ENCODE measurements around the gene PGAP3. TPM values are rescaled to one million over a fixed set of nuclear protein-coding genes. Genes with fewer than 3 reads are reported as not detected.

The PGAP3 gene
- total RNA-seq, 1 donor from 2014 or later, result 36.8 TPM

GRCh38 chr17:39658346-39658745 lies 29.5 kb downstream of the PGAP3 start:
- Mint-ChIP-seq H3K27me3 (ENCODE audit: low read depth) (no peaks in the 10 kb centered on the region), H3K4me3 (no peak overlapping the region), H3K4me1 (peaks cover 9% of the 10 kb centered on the region), H3K36me3 (peaks cover 13% of the 10 kb centered on the region), H3K27ac (no peak overlapping the region), H3K9me3 (no peaks in the 10 kb centered on the region)
- DNase-seq (ENCODE audit: low spot score in 2 of 2, unreplicated experiment in 2 of 2), result no peak
- no peak for TF ChIP-seq CTCF (IDR thresholded peaks at IDR 0.05; ENCODE audit: unreplicated experiment)

- no peaks in the 10 kb centered on the region for H3K9me3 Mint-ChIP-seq
- TF ChIP-seq CTCF (IDR thresholded peaks at IDR 0.05; ENCODE audit: unreplicated experiment), result no peak
- no peak overlapping the region for H3K4me3 Mint-ChIP-seq
- no peaks in the 10 kb centered on the region for H3K27me3 Mint-ChIP-seq (ENCODE audit: low read depth)
- no peak for DNase-seq (ENCODE audit: low spot score in 2 of 2, unreplicated experiment in 2 of 2)
- no peak overlapping the region for H3K27ac Mint-ChIP-seq
- H3K4me1 Mint-ChIP-seq, result peaks cover 18% of the 10 kb centered on the region
- peaks cover 9% of the 10 kb centered on the region for H3K36me3 Mint-ChIP-seq
These were observed 32.8 kb downstream of the PGAP3 start for GRCh38 chr17:39655105-39655504.

- Mint-ChIP-seq H3K4me1 (peaks cover 18% of the 10 kb centered on the region), H3K36me3 (peaks cover 9% of the 10 kb centered on the region), H3K9me3 (no peaks in the 10 kb centered on the region), H3K4me3 (no peak overlapping the region), H3K27me3 (ENCODE audit: low read depth) (no peaks in the 10 kb centered on the region), H3K27ac (no peak overlapping the region)
- peak; percentile 65 for TF ChIP-seq CTCF (IDR thresholded peaks at IDR 0.05; ENCODE audit: unreplicated experiment)
- peak in 1 of 2 experiments; percentile 60 for DNase-seq (ENCODE audit: low spot score in 2 of 2, unreplicated experiment in 2 of 2)
These were observed 34.1 kb downstream of the PGAP3 start for GRCh38 chr17:39653662-39654331.

GRCh38 chr17:39653316-39653661 lies 34.6 kb downstream of the PGAP3 start:
- Mint-ChIP-seq H3K27ac (no peak overlapping the region), H3K36me3 (peaks cover 9% of the 10 kb centered on the region), H3K4me3 (no peak overlapping the region), H3K4me1 (peaks cover 18% of the 10 kb centered on the region), H3K9me3 (no peaks in the 10 kb centered on the region), H3K27me3 (ENCODE audit: low read depth) (no peaks in the 10 kb centered on the region)
- TF ChIP-seq CTCF (IDR thresholded peaks at IDR 0.05; ENCODE audit: unreplicated experiment), result no peak
- DNase-seq (ENCODE audit: low spot score in 2 of 2, unreplicated experiment in 2 of 2), result no peak

- no peak for DNase-seq (ENCODE audit: low spot score in 2 of 2, unreplicated experiment in 2 of 2)
- H3K4me3 Mint-ChIP-seq, result no peak overlapping the region
- H3K36me3 Mint-ChIP-seq, result peaks cover 7% of the 10 kb centered on the region
- H3K9me3 Mint-ChIP-seq, result no peaks in the 10 kb centered on the region
- H3K27me3 Mint-ChIP-seq (ENCODE audit: low read depth), result no peaks in the 10 kb centered on the region
- H3K4me1 Mint-ChIP-seq, result peaks cover 18% of the 10 kb centered on the region
- H3K27ac Mint-ChIP-seq, result peak overlapping the region; percentile 77
- TF ChIP-seq CTCF (IDR thresholded peaks at IDR 0.05; ENCODE audit: unreplicated experiment), result no peak
These were observed 35.1 kb downstream of the PGAP3 start for GRCh38 chr17:39652587-39653315.

All from mesothelial cell of epicardium (in vitro differentiated cells).